22Rv1 (cell line): ENCODE data around the gene DNAJC13.

ENCODE experiments used
- ZFX ChIP-seq: fragments of 450-650 bp; IDR thresholded peaks from 2 replicates; pipeline ENCODE4 v1.6.1; 2017; ENCODE audit warnings: antibody characterized with exemption, borderline replicate concordance
- TF ChIP-seq, protein P1 (sequence below): fragments of 450-650 bp; IDR thresholded peaks from 2 replicates; pipeline ENCODE4 v1.5.1; 2017; ENCODE audit warnings: mild to moderate bottlenecking

DNA sequence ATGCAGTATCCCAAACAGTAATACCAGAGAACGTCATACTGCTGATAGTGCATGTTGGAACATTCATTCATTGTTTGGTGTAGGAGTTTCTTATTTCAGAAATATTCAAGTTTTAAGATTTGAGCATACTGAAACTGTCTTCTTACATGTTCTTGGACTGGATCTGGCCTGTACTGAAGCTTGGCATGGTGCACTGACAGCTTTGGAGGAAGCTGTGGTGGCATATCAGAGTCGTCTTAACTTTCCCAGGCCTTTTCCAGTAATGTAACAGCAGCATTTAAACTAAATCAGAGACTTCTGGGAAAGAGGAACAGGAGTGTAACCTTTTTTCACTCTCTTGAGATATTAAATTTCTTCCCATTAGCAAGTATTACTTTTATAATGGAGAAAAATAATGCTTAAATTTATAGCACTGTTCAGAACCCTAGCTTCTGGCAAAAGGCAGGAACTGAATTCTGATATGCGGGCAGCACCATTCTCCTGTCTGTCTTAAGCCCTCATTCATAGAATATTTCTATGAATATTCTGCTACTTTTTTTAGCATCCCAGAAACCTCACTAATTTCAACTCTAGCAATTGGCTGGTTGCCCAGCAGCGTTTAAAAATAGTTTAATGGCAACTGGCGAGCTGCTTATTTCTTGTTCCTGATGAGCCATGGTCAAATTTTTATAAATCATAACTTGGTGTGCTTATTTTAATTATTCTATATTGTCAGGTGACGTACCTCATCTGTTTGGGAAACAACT, 31.1 kb downstream of the DNAJC13 start:
- TF ChIP-seq, protein P1, sequence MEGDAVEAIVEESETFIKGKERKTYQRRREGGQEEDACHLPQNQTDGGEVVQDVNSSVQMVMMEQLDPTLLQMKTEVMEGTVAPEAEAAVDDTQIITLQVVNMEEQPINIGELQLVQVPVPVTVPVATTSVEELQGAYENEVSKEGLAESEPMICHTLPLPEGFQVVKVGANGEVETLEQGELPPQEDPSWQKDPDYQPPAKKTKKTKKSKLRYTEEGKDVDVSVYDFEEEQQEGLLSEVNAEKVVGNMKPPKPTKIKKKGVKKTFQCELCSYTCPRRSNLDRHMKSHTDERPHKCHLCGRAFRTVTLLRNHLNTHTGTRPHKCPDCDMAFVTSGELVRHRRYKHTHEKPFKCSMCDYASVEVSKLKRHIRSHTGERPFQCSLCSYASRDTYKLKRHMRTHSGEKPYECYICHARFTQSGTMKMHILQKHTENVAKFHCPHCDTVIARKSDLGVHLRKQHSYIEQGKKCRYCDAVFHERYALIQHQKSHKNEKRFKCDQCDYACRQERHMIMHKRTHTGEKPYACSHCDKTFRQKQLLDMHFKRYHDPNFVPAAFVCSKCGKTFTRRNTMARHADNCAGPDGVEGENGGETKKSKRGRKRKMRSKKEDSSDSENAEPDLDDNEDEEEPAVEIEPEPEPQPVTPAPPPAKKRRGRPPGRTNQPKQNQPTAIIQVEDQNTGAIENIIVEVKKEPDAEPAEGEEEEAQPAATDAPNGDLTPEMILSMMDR: no peak
- TF ChIP-seq ZFX: no peak
